Glomerular endothelial cell (primary cell): Measurements from ENCODE around the gene FAM114A1. TPM values are rescaled to one million over a fixed set of nuclear protein-coding genes. Genes with fewer than 3 reads are reported as not detected.
"Not testable (repeated sequence)": the region's sequence is repeated elsewhere in the genome, so short reads cannot be mapped to it uniquely, and the experiment has no call there.

Experiments used
- DNase-seq: peaks from one replicate; pipeline ENCODE4 v3.0.0-alpha.2; 2011; ENCODE audit warnings: low read depth, low spot score; ENCODE audit errors: extremely low read depth
- total RNA-seq: library from RNA; depleted of rRNA; stranded (reverse); fragments of >200 nt; gene quantifications from 2 replicates; pipeline ENCODE4 v1.2.3, GENCODE V29; 2015

The FAM114A1 gene
- total RNA-seq, 1 donor from 2014 or later: 174 TPM

DNA sequence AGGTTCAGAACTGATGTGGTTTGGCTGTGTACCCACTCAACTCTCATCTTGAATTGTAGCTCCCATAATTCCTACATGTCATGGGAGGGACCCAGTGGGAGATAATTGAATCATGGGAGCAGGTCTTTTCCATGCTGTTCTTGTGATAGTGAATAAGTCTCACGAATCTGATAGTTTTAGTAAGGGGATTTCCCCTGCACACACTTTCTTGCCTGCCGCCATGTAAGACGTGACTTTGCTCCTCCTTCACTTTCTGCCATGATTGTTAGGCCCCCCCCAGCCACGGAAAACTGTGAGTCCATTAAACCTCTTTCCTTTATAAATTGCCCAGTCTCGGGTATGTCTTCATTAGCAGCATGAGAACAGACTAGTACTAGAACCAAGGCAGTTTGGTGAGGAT is 91.6 kb downstream of the FAM114A1 start:
- DNase-seq: not testable (repeated sequence)

DNA sequence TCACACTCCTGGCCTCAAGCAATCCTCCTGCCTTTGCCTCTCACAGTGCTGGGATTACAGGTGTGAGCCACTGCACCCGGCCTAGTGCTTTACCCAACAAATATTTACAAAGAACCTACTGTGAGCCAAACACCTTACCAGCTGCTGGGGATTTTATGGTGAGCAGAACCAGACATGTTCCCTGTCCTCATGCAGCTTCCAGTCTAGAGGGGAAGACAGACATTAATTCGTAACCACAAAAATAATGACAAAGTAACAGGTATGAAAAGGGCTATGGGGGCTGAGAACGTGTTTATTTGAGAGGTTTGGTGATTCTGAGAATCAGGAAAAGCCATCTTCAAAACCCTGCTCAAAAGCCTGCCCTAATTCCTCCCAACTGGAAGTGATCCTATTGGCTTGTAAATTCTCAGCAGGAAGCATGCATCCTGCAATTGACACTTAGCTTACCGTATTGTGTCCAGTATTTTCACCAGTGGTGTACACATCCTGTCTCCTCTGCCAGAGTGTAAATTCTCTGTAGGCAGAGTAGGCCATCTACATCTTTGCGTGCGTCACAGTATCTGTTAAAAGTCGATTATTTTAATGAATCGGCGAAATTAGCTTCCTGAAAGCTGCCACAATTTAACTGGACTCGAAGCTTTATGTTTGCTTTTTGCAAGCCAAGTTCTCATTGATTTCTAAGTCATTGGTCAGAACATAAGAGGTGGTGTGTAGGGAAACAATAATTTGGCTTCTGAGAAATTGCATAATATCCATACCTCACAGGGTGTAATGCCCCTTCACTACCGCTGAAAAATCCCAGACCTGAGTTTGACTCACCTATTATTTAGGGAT is 97.6 kb downstream of the FAM114A1 start:
- no peak for DNase-seq

DNA sequence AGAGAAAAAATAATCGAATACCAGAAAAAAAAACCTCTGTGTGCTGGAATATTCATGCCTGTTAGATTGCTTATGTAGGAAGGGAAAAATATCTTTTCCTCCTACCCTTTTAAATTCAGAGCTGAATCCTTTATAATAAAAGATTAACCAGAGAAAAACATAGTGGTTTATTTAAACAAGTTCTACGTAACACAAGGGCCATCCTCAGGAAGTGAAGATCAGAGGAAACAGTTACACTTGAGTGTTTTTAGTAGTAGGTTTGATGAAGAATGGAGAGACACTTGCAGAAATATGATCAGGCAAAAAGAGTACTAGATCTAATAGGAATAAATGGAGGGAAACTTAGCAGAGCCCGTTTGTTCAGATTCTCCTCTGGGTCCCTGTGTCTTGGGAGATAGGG is 98.3 kb downstream of the FAM114A1 start:
- no peak for DNase-seq

DNA sequence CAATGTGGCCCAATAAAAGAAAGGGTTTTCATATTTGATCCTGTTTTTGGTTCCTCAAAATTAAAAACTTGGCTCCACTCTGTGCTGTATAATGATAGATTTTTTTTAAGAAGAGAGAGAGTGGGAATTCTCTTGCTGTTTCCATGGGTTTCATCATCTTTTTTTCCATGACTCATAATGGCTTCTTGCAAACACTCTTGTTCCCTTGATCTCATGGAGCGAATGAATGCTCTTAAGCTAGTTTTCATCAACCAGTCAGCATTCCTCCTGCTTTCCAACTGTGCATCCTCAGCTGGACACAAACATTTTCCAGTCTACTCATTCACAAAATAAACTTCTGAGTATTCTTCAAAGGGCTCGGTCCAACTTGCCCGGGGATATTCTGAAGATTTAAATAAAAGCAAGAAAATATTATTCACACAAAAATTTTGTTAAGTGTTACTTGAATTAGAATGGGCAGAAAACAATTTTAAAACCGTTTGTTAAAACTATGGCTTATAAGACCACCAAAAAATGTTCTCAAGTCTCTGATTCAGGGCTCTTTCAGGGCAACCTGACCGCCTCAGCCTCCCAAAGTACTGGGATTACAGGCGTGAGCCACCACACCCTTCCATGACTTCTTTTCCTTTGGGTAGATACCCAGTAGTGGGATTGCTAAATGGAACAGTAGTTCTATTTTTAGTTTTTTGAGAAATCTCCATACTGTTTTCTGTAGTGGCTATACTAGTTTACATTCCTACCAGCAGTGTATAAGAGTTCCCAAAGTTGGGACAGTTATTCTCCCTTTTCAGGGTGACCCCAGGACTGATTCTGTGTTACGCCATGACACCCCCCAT is 99.9 kb downstream of the FAM114A1 start:
- no peak for DNase-seq

DNA sequence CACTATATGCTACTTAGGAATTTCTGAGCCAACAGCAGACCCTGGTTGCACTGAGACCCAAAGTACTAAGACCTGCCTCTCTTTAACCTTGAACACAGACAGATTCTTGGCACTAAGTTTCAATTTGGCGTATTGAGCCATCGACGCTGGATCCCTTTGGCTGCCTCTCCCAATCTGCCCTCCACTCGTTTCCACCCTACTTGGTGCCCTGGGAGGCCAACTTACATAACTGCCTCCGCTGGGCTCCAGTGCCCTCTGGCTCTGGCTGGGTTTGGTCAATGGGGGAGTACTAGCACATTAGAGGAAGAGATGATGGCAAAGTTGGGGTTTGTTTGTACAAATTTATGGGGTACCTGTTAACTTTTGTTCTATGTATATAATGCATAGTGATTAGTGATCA is 101.1 kb downstream of the FAM114A1 start:
- no peak for DNase-seq

DNA sequence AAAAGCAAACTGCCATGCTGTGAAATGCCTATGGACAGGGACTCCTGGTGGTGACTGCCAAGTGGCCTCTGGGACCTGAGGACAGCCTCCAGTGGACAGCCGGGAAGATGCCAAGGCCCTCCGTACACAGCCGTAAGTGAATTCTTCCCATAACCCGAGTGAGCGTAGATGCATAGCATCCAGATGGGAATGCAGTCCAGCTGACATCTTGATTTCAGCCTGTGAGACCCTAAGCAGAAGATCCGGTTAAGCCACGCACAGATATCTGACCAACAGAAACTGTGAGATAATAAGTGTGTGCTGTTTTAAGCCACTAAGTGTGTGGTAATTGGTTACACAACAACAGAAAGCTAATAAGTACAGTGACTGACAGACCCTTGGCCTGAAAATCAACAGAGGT is 108.7 kb downstream of the FAM114A1 start:
- no peak for DNase-seq

DNA sequence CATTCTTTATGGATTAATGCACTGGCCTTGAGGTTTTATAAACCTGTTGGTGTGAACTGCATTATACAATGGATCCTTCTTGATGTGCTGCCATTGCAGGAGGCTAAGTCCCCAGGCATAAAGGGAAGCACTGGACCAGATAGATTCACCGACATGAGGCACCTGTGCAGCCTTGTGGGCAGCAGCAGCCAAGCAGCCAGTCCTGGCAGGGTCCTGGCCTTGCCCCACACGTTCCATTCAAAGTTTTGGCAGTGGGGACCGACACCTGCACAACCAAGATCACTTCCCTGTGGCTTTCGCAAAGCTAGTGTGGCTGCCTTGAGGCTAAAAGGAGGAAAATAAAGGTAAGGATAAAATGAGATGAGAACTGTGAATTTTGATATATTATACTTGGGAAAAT is 111.5 kb downstream of the FAM114A1 start:
- DNase-seq: no peak

DNA sequence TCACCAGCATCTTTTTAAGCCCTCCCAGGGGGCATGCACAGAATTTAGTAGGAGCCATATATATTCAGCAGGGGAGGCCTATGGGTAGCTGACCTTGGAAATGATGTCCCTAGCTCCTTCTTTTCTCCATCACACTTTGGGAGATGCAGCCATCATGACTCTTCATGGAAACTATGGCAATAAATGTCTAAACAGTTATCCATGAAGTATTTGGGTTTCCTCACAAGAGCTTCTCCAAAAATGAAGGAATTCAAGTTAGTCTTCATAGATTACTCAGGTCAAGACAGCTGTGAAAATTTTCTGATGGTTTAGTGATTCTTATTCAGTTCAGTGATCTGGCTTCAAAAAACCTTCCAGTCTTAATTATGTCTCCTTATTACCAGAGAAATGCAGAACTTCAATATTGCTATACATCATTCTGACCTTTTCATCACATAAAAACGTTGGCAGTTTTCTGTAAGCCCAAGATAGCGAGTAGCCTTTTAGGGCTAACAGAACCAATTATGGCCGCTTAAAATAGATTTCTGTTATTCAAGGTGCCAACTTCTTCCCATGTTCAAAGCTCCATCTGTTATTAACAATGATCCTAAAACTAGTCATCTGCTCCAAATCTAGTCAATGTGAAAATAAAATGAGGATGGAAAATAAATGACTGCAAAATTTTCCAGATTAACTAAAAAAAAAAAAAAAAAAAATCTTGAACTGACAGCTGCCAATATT is 112.1 kb downstream of the FAM114A1 start:
- DNase-seq: no peak

DNA sequence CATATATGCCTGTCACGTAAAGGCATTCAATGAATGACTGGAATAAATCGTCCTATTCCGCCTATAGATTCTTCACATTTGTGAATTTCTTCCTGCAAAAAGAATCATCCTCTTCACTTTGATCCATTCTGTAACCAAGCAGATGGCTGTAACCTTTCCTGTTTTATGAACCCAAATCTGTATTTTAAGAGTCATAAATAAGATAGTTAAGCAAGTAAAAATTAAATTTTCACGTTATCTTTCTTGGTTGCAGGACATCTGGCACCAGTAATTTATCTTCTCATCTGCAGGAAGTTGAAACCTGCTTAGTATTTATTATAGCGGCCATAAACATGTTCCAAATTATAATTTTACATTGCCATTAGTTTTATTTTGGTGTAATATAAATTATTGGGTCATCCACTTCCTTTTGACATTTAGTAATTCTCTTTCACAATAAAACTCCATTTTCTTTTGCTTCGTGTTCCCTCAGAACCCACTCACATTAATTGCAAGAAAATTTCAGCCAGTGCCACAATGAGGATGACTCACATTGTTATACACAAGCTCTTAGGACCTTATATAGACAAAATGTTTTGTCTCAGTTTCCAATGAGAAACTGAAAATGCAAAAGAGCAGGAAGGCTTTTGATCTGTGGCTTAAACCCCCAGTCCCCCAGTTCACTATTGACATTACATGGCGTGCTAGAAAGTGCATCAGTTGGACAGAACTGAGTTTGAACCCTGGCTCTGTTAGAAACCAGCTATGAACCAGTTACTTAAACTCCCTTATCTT is 113.5 kb downstream of the FAM114A1 start:
- DNase-seq: peak; percentile 41

DNA sequence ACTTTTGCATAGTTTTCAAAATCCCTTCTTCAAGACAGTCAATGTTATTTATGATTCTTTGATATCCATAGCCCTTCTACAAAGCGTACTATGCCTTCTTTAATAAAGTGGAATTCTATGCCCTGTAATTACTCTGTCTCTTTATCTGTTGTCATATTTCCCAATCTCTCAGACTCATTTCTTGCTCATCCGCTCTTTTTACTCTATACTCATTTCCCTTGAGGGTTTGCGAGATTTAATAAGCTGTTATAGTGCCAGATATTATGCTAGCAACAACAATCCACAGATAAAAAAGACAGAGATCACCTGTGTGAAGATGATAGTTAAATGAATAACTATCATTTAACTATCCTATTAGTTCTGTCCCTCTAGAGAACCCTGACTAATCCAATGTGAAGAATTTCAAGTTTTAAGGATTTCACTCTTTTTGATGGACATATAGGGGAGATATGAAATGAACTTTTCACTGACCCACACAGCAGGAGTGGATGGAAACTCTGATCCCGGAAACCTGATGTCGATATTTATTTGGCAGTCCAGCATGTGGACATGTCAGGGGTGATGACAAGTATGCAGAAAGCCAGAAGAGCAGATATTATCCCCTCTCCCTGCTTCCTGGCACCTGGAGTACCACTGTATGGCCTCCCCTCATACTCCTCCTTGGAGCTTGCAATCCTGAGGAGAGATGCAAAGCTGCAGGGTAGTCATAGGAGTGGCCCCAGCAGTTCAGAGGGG is 114.9 kb downstream of the FAM114A1 start:
- DNase-seq: no peak

DNA sequence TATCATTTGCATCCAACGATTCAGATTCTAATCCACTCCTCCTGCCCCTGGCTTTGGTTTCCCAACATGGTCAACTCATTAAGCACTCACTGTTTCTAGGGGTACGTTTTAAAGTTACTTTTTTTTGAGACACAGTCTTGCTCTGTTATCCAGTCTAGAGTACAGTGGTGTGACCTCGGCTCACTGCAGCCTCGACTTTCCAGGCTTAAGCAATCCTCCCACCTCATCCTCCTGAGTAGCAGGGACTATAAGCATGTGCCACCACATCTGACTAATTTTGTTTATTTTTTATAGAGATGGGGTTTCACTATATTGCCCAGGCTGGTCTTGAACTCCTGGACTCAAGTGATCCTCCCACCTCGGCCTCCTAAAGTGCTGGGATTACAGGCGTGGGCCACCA is 115.7 kb downstream of the FAM114A1 start:
- DNase-seq: no peak

DNA sequence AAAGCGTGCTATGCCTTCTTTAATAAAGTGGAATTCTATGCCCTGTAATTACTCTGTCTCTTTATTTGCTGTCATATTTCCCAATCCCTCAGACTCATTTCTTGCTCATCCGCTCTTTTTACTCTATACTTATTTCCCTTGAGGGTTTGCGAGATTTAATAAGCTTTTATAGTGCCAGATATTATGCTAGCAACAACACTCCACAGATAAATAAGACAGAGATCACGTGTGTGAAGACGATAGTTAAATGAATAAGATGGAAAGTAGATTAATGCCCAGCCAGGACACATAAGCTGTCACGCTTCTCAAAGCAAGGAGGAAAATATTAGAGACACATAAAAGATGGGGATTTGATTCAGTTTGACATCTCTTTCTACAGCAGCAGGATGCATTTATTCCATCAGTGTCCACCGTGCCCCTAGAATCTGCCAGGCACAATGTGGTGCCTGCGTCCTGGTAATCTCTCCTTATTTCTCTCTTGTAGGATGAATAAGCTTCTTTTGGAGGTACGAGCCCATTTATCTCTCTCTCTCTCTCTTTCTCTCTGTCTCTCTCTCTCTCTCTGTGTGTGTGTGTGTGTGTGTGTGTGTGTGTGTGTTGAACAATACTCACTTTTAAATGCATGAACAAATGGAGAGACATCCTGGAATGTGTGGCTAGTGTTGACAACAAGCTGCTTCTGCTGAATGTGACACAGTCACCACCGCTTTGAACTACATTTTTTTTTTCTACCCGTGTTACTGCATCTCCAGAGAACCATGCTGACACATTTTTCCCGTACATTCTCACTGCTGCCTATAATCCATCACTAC is 116.4 kb downstream of the FAM114A1 start:
- DNase-seq: no peak

DNA sequence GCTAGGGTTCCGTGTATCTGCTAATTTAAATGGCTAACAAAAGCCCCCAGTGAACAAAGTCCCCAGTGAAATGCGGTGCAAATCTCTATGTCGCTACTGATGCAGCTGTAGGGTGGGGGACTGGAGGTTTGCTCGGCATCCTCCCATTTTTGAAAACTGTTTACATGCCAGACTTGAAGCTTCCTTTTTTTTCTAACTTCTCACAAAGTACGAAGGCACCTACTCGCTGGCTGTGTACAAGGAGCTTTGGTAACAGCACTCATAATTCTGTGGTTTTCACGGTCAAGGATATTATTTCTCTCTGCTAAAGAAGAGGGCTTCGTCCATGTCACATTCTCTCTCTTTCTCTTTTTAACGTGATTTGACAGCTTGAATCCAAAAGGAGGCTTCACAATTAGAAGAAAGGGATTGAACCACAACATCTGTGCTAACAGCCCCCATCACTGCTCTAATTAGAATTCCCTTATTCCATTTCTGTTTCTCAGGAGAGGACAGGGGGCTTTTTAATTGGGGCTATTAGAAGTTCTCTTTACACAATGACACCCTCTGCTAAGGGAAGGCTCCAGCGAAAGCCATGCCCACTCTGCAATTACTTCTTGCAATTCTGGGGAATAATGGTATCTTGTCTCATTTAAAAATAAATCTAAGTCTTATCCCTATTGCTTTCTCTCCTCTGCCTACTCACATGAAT is 117.9 kb downstream of the FAM114A1 start:
- no peak for DNase-seq

DNA sequence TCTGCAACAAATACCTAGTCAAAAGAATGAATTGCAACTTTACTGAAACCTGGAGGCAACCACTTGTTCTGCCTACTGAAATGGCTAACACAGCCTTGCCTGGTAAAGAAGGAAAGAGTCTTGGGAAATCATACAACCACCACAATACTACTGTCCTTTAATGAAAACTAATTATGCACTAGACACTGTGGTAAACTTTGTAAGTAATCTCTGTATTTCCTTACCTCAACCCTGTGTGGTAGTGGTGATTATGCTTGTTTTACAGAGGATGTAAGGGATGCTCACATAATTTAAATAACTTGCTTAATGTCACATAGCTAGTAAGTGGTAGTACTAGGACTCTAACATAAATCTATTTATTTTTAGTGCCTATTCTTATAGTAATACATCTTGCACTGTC is 119.9 kb downstream of the FAM114A1 start:
- DNase-seq: no peak

DNA sequence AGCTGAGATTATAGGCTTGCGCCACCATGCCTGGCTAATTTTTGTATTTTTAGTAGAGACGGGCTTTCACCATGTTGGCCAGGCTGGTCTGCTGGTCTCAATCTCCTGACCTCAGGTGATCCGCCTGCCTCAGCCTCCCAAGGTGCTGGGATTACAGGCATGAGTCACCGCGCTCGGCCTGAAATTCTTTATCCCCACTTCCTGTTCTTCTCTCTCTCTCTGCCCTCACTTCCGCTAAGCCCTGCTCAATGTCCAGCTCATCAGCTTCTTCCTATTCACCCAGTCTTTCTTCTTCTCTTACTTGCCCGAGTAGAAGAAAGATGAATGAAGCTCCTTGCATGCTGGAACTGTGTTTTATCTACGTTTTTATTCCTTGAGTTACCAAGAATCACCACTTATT is 120.7 kb downstream of the FAM114A1 start:
- DNase-seq: not testable (repeated sequence)

DNA sequence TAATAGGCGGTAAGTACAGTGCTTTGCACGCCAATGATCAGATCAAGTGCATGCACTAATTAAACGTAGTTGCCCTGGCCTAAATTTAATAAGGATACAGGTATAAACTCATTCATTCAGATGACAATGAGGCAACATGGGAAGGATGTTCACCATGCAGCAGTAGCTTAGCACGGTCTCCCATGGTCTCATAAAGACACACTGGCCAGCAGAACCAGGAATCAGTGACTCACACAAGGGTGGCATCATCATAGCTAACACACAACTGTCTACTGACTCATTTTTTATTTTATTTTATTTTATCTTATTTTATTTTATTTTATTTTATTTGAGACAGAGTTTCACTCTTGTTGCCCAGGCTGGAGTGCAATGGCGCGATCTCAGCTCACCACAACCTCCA is 121.9 kb downstream of the FAM114A1 start:
- DNase-seq: no peak

DNA sequence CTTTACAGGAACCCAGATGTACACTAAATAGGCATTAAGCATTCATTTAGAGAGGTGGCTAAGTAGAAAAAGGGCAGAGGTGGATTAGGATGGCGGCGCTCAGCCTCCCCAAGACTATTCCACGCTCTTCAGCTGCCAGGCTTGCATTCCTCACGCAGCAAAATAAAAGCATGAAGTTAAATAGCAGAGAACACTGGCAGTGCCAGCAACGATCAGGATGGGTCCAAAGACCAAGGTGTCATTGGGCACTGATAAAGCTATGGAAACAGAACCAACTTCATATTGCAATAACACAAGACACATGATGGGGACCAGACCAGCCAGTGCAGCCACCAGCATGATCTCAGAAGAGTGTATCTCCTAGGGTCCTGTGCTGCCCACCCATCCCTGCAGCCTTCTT is 122.6 kb downstream of the FAM114A1 start:
- no peak for DNase-seq

DNA sequence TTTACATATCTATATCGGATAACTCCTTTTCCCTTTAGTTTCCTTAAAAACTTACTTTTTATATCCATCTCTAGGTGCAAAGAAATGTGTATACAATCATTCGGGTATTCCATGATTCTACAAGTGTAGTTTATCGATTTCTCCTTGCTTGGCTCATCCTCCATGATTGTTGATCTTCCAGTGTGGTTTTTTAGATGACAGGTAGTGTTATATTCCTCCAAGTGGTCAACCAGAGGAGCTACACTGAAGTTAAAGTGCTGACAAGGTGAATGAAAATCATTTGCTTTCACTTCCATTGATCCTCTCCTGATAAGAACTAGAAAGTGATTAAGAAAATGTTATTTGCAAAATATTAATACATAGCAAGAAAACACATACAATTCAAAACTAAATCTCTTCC is 126.1 kb downstream of the FAM114A1 start:
- DNase-seq: no peak

DNA sequence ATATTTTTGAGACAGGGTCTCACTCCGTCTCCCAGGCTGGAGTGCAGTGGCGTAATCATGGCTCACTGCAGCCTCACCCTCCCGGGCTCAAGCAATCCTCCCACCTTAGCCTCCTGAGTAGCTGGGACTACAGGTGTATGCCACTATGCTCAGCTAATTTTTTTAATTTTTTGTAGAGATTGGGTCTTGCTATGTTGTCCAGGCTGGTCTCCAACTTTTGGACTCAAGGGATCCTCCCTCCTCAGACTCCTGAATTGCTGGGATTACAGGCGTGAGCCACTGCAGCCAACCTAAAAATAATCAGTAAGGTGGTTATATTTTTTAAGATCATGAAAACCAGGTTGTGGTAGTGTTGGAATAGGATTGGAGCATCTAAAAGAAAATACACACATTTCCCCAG is 126.5 kb downstream of the FAM114A1 start:
- no peak for DNase-seq
